IPS-NIHi11 (cell line): ENCODE results near the gene NPDC1.

Experiments
- DNase-seq: peaks from one replicate; pipeline ENCODE4 v3.0.0; 2012; ENCODE audit warnings: mixed read lengths, low spot score

NPDC1 gene

DNA sequence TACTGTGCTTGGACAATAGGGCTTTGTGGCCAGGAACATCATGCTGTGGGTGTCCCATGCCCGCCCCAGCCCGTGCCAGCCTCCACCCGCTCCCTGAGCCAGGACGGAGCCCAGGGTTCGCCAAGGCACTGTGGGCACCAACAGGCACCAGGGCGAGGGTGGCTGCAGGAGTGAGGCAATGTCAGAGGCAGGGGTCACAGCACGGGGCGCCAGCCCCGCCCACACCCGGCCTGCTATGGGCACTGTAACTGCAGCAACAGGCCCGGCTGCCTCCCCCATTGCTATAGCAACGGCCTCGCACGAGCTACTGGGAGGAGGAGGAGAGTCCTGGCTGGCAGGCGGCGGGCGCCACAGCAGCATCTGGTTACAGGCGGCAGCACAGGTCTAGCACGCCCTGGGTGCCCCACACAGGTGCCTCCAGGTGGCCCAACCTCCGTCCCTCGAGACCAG lies 20.4 kb downstream of the NPDC1 start:
- DNase-seq, result no peak

DNA sequence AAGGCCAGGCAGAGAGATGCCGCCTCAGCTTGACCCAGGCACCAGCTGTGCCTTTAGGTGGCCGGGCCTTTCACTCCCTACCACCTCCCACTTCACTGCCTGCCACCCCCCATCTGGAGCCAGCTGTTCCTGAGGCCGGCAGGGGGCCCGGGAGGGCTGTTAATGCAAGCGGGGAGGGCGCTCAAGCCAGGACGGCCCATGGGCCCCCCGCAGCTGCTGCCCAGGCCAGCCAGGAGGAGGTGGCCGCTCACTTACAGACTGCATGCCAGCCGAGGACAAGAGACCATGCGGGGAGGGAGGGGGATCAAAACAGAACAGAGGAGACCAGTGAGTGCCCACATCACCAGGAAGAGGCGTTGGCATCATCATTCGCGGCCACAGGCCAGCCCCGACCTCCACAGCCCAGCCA lies 22.4 kb downstream of the NPDC1 start:
- DNase-seq, result no peak

DNA sequence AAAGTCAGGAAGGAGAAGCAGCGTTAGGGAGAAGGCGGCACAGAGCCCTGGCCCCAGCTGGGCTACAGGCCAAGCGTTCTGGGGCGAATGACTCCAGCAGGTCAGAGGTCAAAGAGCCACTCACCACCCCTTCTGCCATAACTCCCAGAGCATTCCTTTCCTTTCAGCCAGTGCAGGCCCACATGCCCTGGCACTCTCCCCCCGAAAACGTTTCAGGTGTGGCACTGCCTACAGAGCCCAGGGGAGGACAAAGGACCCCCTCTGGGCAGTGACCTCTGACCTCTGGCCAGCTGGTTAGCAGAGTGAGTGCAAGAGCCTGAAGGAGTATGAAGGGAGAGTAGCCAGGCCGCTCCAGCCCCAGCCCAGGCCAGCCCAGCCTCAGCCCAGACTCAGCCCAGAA lies 22.8 kb downstream of the NPDC1 start:
- DNase-seq, result no peak

DNA sequence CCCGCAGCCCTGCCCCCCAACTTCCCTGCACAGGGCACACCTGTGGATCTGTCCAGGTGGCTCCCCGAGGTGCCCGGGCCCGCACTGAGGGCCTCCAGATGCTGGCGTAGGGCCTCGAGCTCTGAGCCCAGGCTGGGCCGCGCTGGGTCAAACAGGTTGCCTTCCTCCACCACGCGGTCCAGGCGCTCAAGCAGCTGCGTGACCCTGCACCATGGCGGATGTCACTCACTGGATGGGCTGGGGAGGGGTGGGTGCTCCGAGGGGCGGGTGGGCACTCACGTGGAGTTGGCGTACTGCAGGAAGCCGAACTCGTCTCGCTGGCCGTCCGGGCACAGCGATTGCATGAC lies 23.3 kb downstream of the NPDC1 start:
- DNase-seq, result no peak

DNA sequence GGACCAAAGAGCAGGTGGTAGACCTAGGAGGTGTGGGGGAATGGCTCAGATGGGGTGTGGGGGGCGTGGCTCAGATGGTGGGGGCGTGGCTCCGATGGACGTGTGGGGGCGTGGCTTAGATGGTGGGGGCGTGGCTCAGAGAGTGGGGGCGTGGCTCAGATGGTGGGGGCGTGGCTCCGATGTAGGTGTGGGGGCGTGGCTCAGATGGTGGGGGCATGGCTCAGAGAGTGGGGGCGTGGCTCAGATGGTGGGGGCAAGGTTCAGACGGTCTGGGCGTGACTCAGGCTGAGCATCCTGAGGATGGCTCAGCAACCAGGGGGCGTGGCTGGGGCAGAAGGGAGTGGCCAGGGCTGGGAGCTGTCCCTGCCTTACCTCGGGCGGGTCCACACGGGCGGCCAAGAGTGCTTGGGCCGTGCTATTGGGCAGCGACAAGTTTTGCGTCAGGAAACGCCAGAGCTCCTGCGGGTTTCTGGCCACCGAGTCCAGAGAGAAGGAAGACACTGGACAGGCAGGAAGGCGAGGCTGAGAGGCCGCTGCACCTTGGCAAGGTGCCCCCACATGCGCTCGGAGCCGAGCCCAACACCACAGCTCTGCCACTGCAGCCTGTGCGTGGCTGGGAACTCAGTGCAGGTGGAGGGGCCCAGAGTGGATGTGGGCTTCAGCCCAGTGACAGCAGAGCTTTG lies 23.9 kb downstream of the NPDC1 start:
- peak; percentile 93 for DNase-seq

DNA sequence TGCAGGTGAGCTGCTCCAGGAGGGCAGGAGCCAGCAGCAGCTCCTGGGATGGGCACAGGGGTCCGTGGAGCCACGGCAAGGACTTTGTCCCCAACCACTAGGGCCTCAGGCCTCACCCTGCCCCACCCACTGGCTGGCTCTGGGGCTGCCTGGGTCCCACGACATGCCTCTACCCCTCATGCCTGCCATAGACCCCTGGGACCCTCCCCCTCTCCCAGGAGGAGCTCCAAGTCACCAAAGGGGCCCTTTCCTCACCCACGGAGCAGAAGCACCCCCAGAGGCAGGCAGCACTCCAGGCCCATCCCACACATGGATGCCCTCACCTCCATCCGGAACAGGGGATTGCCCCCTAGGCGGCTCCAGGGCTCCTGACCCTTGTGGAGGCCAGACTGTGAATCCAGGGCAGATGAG lies 24.4 kb downstream of the NPDC1 start:
- DNase-seq, result no peak

DNA sequence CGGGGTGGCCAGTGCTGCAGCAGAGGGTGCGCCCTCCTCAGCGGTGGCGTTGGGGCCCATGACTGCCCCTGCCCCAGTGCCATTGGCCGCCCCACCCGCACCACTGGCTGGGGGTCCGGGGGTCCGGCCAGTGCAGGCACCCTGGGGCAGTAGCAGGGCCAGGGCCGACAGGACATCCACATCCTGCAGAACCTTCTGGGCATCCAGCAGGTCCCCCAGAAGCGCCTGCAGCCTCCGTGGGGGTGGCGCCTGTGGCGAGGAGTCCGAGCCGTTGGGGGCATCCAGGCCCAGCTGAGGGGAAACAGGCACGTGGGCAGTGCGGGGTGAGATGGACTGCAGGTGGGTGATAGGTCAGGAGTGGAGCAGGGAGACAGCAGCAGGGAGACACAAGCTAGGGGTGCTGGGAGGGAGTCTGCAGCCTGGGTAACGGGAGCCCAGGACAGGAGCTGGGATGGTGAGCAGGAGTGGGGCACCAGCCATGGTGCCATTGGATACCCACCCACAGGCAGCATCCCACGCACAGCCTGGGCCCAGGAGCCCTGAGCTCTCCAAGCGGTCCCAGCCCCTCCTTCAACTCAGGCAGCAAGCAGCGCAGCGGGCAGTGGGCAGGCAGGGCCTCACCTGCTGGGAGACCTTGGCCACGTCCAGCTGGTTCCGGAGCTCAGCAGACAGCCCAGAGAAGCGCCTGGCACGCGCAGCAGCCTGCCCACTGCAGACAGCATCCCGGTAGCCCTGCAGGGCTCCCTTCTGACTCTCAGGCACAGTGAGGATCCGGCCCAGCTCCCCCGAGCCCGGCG lies 25.0 kb downstream of the NPDC1 start:
- no peak for DNase-seq

DNA sequence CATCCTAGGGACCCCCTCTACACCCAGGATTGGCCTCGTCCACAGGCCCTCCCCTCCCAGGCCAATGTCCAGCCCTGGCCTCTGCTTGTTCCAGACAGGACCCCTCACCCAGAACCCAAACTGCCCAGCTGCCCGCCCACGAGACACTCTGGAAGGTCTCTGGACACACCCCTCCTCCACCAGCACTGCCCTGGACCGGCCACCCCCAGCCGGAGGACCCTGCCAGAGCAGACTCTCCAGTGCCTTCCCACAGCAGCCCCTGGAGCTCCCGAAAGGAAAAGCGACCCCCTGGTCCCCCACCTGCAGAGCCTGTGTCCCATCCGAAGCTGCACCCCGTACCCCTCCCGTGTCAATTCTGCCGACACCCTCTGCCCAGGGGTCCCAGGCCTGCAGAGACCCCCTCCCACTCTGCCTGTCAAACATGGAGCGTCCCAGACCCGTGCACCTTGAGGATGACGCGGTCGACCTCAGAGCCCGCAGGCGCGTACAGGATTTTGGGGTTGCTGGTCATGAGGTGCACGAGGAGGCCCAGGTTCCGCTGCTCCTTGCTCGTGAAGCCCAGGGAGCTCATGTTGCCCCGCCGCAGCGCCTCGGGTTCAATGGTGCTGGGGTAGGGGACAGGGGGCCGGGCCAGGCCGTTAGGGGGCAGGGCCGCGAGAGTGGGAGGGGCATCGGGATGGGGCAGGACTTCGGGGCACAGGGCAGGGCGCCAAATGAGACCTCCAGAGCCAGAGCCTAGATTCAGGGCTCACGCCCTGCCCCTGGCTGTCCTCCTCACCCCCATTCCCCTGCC lies 25.9 kb downstream of the NPDC1 start:
- no peak for DNase-seq

DNA sequence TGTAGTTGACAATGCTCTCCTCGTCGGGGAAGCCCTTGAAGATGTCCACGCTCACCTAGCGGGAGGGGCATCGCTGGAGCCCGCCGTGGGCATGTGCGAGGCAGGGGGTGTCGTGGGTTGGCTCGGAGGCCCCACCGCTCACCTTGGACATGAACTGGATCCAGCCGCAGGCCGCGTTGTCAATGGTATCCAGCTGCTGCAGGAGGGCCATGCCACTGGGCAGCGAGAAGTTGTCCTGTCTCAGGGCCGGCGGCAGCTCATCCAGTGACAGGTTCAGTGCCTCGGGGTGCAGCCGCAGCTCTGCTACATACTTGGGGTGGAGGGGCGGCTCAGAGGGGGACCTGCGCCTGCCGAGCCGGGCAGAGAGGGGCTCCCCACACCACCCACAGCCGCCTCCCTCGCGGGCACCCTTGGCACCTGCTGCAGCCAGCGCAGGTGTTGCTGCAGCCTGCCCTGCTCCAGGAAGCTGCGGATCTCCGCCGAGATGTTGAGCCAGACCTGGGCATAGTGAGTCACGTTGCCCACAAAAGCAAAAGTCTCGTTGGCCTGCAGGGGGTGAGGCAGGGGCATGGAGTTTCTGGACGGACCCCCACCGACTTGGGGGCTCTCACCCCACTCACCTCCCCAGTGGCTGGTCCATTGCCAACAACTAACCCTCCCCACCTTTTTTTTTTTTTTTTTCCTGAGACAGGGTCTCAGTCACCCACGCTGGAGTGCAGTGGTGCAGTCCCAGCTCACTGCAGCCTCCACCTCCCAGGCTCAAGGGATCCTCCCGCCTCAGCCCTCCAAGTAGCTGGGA lies 27.0 kb downstream of the NPDC1 start:
- no peak for DNase-seq

DNA sequence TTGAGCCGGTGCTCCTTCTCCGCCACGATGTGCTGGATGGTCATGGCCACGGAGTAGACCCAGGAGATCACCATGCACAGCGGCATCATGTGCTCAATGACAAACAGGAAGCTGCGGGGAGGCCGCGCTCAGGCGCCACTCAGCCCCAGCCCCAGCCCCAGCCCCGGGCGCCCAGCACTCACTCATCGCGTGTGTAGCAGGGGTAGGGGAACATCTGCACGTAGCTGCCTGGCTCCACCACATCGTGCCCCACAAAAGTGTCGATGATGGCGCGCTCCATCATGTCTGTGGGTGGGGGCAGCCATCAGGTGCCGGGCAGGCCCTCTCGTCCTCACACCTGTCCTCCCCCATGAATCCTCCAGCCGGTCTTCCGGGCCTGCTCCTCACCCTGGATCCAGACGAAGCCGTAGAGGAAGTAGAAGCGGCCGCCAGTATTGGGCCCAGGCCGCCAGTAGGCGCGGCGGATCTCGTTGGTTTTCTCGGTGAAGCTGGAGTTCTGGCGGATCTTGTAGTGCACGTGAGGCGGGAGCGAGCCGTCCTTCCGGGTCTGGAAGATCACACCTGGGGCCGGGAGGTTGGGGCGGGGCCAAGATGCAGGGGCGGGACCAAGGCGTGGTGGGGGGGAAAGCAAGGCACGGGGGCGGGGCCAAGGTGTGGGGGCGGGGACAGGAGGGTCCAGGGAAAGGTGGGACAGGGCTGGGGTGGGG lies 28.0 kb downstream of the NPDC1 start:
- peak; percentile 48 for DNase-seq

DNA sequence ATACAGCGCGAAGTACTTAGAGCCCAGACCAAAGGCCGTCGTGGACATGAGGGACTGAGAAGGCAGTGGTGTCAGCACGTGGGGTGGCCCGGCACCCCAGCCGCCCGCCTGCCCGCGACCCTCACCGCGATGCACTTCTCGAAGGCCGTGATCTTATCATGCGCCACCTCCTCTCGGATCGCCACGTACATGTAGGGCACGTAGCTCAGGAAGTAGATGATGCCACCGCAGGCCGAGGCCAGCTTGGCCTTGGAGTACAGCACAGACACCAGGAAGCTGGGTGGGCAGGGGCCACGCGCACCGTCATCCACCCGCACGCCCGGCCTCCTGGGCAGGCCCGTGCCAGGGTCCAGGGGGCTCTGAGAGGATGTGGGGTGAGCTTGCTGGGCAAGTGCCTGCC lies 28.9 kb downstream of the NPDC1 start:
- no peak for DNase-seq

DNA sequence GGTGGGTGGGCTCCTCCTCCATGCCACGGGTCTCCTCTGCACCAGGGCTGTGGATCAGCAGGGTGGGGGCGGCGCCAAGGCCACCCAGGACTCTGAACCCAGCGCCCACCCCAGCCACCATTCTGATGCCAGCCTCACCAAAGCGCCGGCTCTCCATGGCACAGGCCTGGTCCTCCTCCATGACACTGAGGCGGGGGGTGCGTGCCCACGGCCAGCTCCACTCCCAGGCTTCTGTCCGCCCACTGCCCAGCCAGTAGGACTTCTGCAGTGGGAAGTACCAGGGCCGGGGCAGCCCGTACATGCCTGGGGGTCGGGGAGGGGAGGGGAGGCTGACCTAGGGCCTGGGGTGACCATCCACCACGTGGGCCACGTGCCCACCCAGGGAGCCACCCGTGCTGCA lies 29.5 kb downstream of the NPDC1 start:
- no peak for DNase-seq

DNA sequence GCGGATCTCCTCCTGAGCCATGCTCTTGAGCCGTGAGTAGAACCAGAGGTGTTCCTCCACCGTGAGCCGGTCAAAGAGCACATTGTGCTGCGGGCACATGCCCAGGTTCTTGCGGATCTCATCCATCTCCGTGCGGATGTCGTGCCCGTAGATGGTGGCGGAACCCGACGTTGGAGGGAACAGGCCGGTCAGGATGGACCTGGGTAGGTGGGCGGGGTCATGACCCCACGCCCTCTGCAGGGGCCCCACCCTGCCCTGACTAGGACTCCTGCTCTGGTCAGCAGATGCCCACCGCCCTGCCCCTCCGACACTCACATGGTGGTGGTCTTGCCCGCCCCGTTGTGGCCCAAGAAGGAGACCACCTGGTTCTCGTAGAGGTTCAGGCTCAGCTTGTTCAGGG lies 30.0 kb downstream of the NPDC1 start:
- DNase-seq, result no peak

DNA sequence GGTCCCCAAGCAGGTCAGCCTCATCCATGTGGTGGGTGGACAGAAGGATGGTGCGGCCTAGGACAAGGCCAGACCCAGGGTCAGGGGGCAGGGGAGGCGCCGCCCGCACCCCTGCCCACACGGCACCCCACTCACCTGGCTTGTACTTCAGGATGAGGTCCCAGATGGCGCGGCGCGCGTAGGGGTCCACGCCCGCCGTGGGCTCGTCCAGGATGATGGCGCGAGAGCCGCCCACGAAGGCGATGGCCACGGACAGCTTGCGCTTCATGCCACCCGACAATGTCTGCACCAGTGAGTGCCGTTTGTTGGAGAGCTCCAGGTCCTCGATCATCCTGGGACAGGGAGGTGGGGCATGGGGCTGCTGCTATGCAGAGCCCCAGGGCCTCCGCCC lies 30.4 kb downstream of the NPDC1 start:
- no peak for DNase-seq

DNA sequence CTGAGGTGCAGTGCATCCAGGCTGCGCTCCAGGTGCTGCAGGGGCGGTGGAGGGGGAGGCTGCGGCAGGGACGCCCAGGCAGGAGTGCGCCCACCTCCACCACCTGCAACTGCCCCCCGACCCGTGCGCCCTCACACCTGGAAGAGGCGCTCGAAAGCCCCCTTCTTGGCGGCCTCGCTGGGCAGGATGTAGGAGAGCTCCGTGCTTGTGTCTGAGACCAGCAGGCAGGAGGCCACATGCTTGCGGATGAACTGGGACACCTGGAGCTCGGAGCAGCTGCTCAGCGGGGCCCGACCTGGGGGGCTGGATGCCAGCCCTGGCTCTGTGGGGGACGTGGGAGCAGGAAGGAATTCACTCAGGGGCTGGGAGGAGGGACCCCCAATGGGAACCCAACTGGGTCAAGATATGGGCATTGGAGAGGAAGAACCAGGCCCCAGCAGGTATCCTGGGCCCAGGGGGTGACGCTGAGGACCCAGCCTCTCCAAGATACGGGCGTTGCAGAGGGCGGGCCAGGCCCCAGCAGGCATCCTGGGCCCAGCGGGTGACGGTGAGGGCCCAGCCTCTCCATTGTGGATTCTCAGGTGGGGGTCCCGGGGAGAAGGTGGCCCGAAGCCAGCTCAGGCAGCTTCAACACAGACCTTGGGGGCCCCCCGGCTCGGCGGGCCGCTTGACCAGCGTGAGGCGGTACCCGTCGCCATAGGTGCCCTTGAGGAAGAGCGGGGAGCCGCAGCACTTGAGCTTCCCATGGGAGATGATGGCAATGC lies 31.0 kb downstream of the NPDC1 start:
- no peak for DNase-seq

DNA sequence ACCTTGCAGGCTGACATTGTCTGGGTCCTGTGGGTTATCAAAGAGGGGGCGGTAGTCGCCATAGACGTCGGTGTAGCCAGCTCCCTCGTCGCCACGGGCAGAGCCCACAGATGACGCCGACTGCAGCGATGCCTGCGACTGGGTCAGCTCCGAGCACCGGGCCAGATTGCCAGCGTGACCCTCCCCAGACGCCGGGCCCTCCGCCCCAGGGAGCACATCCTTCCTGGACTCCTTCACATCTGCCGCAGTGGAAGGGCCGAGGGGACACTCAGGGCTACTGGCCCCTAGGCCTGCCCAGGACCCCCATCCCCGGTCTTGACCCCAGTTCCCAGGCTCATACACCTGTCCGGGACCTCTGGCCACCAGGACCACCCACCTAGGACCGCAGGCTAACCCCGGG lies 31.8 kb downstream of the NPDC1 start:
- no peak for DNase-seq

DNA sequence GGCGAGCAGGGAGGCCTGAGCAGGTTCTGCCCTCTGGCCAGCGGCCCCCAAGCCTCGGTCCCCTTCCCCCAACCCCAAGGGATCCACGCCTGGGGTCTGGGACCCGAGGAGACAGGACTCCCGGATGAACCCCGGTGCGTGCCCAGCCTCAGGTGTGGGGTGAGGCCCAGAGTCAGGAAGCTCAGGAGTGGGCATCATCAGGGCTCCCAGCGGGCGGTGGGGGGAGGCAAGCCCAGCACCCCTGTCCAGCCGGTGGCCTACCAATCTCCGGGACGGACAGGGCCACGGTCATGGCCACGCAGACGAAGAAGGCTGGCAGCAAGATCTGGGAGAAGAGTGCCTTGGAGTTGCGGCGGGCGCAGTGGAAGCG lies 32.4 kb downstream of the NPDC1 start:
- no peak for DNase-seq

DNA sequence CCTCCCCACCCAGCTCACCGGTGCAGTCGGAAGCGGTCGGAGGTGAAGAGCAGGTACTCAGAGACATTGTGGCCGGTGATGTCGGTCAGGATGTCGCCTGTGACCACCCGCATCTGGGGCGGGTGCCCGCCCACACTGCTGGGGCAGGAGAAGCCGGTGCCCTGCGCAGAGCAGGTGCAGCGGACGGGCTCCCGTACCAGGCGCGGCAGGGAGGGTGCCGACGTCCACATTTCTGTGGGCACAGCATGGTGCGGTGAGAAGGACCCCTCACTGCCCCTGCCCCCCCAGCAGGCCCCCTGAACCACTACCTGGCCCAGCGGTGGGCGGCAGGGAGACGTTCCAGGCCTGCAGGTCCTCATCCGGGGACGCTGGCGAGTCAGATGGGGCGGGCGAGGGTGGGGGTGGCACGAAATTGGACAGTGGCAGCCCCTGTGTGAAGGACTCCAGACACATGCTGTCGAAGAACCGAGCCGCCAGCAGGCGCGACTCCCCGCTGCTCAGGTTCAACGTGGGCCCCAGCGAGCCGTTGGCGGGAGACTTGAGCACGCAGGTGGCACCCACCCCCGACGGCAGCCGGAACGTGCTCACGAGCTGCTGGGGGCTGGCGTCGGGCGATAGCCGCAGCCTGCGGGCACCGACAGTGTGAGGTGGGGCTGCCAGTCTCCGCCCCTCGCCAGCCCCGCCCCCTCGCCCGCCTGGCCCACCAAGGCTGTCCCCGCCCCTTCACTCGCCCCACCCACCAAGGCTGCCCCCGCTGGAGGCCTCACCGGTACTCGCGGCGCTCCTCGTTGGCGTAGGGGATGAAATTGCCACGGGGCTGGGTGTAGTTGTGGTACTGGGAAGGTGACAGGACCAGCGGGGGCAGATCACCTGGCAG lies 33.0 kb downstream of the NPDC1 start:
- DNase-seq, result peak; percentile 96

DNA sequence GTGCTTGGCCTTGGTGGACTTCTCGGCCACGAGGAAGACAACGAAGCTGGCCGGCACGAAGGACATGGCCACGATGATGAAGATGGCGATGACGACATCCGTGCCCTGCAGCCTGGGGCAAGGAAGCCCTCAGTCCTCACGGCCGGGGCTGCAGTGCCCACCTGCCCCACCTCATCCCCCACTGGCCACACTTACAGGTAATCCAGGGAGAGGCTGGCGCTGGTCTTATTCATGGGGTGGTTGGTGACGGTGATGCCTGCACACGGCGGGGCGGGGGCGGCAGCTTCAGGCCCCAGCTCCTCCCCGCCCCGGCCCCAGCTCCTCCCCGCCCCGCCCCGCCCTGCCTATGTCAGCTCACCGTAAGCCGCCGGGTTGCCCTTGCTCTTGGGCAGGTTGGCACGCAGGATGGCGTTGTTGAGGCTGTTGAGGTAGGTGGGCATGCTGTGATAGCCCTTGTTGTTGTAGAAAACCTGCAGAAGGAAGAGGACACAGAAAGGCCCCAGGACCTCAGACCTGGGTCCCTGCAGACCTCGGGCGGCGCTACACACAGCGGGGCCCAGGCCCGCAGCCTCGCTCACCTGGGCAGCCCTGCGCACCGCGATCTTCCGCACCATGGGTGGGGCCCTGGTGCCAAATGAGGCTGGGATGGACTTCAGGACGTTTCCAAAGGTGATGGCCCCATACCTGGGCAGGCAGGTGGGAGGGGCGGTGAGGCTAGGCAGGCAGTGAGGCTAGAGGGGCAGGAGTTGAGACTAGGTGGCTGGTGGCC lies 33.9 kb downstream of the NPDC1 start:
- DNase-seq, result no peak
